Testis (tissue), 2 donors: ENCODE data around the gene SLC2A6.

Experiments
- CTCF ChIP-seq, 3 experiments: fragments of 450-650 bp in 2 of 3; fragments of 200-600 bp in 1 of 3; sonication (generic) in 1 of 3; IDR thresholded peaks; one replicate each; pipeline ENCODE4 v1.5.1; 2016 to 2019; ENCODE audit warnings: antibody characterized with exemption in 3 of 3, mild to moderate bottlenecking in 2 of 3, moderate library complexity in 1 of 3
- POLR2A ChIP-seq: fragments of 450-650 bp; IDR thresholded peaks from one replicate; pipeline ENCODE4 v1.6.1; 2017; ENCODE audit warnings: antibody characterized with exemption, mild to moderate bottlenecking, moderate library complexity

- TF ChIP-seq CTCF (IDR thresholded peaks at IDR 0.05) (no peak), POLR2A (no peak)
Measured at GRCh38 chr9:133475292-133476012, 3.4 kb downstream of the SLC2A6 start.
